Skin epidermis (tissue), 12 donors: ENCODE data around the gene NPPC.
A peak's percentile ranks its signal among the peaks of the same experiment; 100 is the strongest.
"Not testable (repeated sequence)": the region's sequence is repeated elsewhere in the genome, so short reads cannot be mapped to it uniquely, and the experiment has no call there.

Experiments
- H3K27ac ChIP-seq, 21 experiments: fragments of 200-600 bp; sonication (generic) in 11 of 21; one replicate each; pipeline ENCODE4 v1.5.0; 2020; ENCODE audit warnings: mild to moderate bottlenecking in 3 of 21, inconsistent platforms in 2 of 21, moderate library complexity in 2 of 21
- H3K4me3 ChIP-seq, 7 experiments: fragments of 200-600 bp; sonication (generic) in 2 of 7; one replicate each; pipeline ENCODE4 v1.5.0; 2020; ENCODE audit warnings: inconsistent platforms in 2 of 7, mild to moderate bottlenecking in 2 of 7, moderate library complexity in 1 of 7

NPPC gene

DNA sequence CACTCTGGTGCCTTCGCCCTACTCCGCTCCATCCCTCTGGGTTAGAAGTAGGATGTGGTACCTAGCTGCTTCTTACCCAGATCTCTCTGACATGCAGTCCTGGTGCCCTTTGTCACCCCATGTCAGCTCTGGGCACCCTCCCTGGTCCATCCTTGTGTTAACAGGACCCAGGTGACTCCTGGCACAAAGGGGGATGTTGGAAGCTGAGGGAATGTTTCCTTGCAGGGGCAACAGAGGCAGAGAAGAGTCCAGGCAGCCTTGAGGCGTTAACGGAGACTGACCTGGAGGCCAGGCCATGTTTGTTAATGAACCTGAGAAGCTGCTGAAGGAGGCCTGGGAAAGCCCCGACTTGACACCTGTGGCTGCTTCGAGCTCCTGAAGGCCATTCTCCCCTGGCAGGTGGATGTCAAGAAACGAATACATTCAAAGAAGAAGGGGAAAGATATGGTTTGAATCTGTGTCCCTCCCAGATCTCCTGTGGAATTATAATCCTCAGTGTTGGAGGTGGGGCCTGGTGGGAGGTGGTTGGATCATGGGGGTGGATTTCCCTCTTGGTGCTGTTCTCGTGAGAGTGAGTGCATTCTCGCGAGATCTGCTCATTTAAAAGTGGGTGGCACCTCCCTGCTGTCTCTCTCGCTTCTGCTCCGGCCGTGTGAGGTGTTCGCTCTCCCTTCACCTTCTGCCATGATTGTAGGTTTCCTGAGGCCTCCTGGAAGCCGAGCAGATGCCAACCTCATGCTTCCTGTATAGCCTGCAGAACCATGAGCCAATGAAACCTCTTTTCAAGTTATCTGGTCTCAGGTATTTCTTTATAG, 31.4 kb downstream of the NPPC start:
- Histone ChIP-seq H3K4me3 (no peak overlapping the region), H3K27ac (no peak overlapping the region)

DNA sequence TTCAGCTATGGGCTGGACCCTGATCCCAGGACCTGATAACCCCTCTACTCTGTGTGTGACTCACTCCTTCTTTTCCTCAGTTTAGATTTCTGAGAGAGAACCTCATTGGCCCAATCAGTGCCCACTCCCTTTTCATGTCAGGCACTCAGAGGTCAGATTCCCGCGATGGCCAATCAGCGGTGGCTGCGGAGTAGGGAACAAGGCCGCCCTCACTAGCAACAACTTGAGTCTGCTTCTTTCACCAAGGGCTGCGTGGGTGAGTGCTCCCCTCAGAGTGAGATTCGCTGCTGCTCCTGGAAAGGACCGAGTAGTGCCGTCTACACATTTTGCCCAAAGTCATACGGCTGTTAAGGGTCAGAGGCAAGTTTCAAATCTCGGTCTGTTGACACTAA, 34.7 kb downstream of the NPPC start:
- H3K4me3 ChIP-seq, result no peak overlapping the region
- no peak overlapping the region for H3K27ac ChIP-seq

DNA sequence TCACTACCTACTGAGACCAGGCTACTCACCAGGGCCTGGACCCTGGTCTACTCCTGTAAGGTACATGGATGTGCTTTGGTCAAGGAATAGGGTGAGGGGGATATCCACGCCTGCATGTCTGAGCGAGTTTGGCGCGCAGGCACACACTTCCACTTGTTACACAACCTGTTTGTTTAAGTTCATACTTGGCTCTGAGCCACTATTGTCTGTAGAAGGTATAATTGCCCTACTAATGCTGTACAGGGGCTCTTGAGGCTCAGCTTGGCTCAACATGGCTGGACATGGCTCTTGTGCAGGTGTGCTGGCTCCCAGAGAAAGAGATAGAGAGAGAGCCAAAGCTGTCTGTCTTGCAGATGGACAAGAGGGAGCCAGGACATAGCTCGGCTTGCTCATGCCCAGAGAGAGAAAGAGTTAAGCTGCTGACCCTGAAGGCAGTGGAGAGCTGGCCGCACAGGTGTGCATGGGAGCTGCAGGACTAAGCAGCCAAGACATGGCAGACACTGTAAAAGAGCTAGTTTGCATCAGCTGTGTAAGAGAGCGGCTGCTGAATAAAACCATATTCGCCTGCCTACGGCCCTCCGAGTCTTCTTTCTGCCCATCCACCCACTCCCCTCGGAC, 35.2 kb downstream of the NPPC start:
- no peak overlapping the region for H3K27ac ChIP-seq

GRCh38 chr2:231887756-231888155, 38.4 kb downstream of the NPPC start:
- no peak overlapping the region for H3K4me3 ChIP-seq
- H3K27ac ChIP-seq, result no peak overlapping the region

More for the DNA sequence above, 35.2 kb downstream of the NPPC start:
- no peak overlapping the region for H3K4me3 ChIP-seq

- no peak overlapping the region for H3K4me3 ChIP-seq
- H3K27ac ChIP-seq, result no peak overlapping the region
Measured at GRCh38 chr2:231886071-231886681, 40.0 kb downstream of the NPPC start.

DNA sequence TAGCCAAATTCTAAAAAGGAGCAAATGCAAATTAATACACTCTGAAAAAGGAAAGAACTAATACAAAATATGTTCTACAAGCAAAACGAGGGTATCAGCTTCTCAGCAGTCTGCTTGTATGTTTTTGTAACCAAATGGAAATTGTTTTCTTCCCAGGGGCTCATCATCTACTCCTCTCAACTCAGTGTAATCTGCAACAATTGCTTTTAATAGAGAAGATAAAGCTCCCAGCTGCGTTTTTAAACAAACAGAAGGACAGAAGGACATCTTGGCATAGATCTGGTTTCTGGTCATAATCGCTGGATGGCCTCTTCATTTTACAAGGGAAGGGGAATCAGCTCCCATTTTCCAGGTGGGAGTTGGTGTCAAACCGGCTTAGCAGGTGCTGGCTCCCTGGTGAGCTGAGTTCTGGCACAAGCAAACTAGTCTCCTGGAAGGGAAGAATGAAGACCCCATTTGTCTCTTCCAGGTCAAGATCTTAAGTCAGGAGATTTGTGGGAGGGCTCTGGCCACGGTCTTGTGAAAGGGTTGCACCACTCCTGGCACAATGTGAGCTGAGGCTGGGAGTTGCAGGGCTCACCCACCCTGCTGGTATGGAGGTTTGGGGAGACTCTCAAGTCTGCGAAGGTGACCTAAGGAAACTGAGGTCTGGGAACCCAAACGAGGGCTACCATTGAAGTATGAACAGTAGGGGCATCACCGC, 41.6 kb downstream of the NPPC start:
- Histone ChIP-seq H3K4me3 (no peak overlapping the region), H3K27ac (no peak overlapping the region)

DNA sequence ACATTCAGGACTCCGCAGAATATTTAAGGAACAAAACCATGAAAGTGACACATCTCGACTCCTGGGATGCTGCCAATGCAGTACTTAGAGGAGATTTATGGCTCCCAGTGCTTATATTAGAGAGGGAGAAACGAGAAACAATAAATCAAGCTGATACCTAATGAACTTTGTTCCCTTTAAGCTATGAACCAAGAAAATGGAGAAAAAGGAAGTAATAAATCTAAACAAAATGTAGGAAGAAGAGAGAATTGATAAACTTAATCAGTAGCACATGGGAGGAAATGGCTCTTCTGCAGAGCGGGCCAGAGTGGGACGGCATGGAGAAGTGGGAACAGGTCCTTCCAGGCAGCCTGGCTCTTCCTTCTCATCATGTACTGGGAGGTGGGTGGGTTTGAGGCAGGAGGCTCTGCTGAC, 42.7 kb downstream of the NPPC start:
- Histone ChIP-seq H3K4me3 (no peak overlapping the region), H3K27ac (no peak overlapping the region)

- Histone ChIP-seq H3K4me3 (no peak overlapping the region), H3K27ac (no peak overlapping the region)
Measured at GRCh38 chr2:231882646-231883045, 43.5 kb downstream of the NPPC start.

DNA sequence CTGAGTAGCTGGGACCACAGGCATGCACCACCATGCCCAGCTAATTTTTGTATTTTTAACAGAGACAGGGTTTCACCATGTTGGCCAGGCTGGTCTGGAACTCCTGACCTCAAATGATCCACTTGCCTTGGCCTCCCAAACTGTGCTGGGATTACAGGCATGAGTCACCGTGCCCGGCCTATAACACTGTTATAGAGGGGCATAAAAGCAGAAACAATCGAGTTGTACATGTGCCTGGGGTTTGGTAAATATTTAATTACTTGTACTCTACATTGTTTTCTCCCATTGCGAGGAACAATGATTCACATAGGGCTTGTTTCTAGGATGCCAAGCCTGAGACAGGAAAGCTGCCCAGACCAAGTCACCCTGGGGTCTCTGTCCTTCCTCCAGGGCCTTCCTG, 45.8 kb downstream of the NPPC start:
- H3K4me3 ChIP-seq, H3K27ac ChIP-seq: not testable (repeated sequence)

DNA sequence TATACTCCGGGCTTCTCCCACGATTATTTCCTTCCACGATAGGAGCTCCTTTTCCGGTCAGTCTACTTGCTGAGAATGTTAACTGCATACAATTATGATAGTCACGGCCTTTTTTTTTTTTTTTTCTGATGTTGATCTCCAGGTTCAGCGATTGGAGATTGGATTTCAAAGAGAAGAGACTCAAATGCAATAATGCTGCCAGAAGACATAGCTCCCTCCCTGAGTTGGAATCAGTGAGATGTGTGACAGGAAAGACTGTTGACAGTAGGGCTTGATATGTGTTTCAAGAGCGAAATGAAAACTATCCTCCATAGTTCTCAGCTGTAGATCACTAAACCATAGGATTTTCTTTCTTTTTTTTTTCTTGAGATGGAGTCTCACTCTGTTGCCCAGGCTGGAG, 47.0 kb downstream of the NPPC start:
- H3K4me3 ChIP-seq, result no peak overlapping the region
- H3K27ac ChIP-seq, result no peak overlapping the region

- Histone ChIP-seq H3K27ac (peak overlapping the region in 4 of 21 experiments; percentile 10 to 56 (median 35)), H3K4me3 (no peak overlapping the region)
Measured at GRCh38 chr2:231877533-231878456, 48.4 kb downstream of the NPPC start.

GRCh38 chr2:231874944-231875343, 51.3 kb downstream of the NPPC start:
- Histone ChIP-seq H3K4me3 (no peak overlapping the region), H3K27ac (no peak overlapping the region)
